Smooth muscle cell (in vitro differentiated cells): Measurements from ENCODE around the gene TBC1D22A. TPM values are rescaled to one million over a fixed set of nuclear protein-coding genes. Genes with fewer than 3 reads are reported as not detected.

ENCODE experiments used
- DNase-seq: peaks from one replicate; lab custom pipeline; 2025; ENCODE audit not compliant: unreplicated experiment; lab: John Stamatoyannopoulos, UW
- H2AFZ ChIP-seq: fragments of 200-600 bp; sonication (generic); 2 replicates; pipeline ENCODE4 v1.6.0; 2016; ENCODE audit warnings: antibody characterized with exemption, low read depth, mild to moderate bottlenecking
- H3F3A ChIP-seq: fragments of 200-600 bp; sonication (generic); 2 replicates; pipeline ENCODE4 v1.6.0; 2017; ENCODE audit warnings: antibody characterized with exemption, low read depth
- H3K27ac ChIP-seq: fragments of 200-600 bp; sonication (generic); 2 replicates; pipeline ENCODE4 v1.5.1; 2016; ENCODE audit warnings: low read depth, mild to moderate bottlenecking
- H3K27me3 ChIP-seq: fragments of 200-600 bp; sonication (generic); 2 replicates; pipeline ENCODE4 v1.6.1; 2016; ENCODE audit warnings: low read depth, mild to moderate bottlenecking
- H3K36me3 ChIP-seq: fragments of 200-600 bp; sonication (generic); 2 replicates; pipeline ENCODE4 v1.5.1; 2016; ENCODE audit warnings: low read depth
- H3K4me1 ChIP-seq: fragments of 200-600 bp; sonication (generic); 2 replicates; pipeline ENCODE4 v1.5.1; 2016; ENCODE audit warnings: low read depth
- H3K4me2 ChIP-seq: fragments of 200-600 bp; sonication (generic); 2 replicates; pipeline ENCODE4 v1.6.0; 2016; ENCODE audit warnings: mild to moderate bottlenecking
- H3K4me3 ChIP-seq: fragments of 200-600 bp; sonication (generic); 2 replicates; pipeline ENCODE4 v1.5.1; 2016; ENCODE audit warnings: mild to moderate bottlenecking
- H3K79me2 ChIP-seq: fragments of 200-600 bp; sonication (generic); 2 replicates; pipeline ENCODE4 v1.6.0; 2016; ENCODE audit warnings: low read depth, mild to moderate bottlenecking
- H3K9ac ChIP-seq: fragments of 200-600 bp; sonication (generic); 2 replicates; pipeline ENCODE4 v1.6.0; 2016; ENCODE audit warnings: low read depth
- H3K9me3 ChIP-seq: fragments of 200-600 bp; sonication (generic); replicated peaks from 2 replicates; pipeline ENCODE4 v1.5.1; 2016; ENCODE audit warnings: low read depth
- H4K20me1 ChIP-seq: fragments of 200-600 bp; sonication (generic); 2 replicates; pipeline ENCODE4 v1.6.0; 2016; ENCODE audit warnings: low read depth
- CTCF ChIP-seq: fragments of 200-600 bp; sonication (generic); IDR thresholded peaks from 2 replicates; pipeline ENCODE4 v1.5.1; 2017; ENCODE audit warnings: borderline replicate concordance, mild to moderate bottlenecking, antibody characterized with exemption; ENCODE audit not compliant: insufficient read depth, poor library complexity, severe bottlenecking
- WGBS: methylation state at CpG from one replicate; pipeline ENCODE4 v1.1.7; 2016; ENCODE audit warnings: low lambda C conversion rate; 5-methylcytosine and 5-hydroxymethylcytosine counted together
- polyA plus RNA-seq: library from polyadenylated mRNA; unstranded; fragments of >200 nt; fragmentation: Nextera tagmentation; extraction: Ambion mirVana; gene quantifications from 2 replicates; pipeline ENCODE4 v1.2.1, GENCODE V29; 2016
- total RNA-seq: library from RNA; depleted of rRNA; stranded (reverse); fragments of >200 nt; gene quantifications from 2 replicates; pipeline ENCODE4 v1.2.3, GENCODE V29; 2014

The TBC1D22A gene
- total and polyA plus RNA-seq, 2 experiments from 2014 or later: 12.5 to 14.4 TPM

- H3K79me2 ChIP-seq: no peaks in the 10 kb centered on the region
- H3K27me3 ChIP-seq: no peaks in the 10 kb centered on the region
- peaks cover 65% of the 10 kb centered on the region for H4K20me1 ChIP-seq
- H3K36me3 ChIP-seq: no peaks in the 10 kb centered on the region
- no peak overlapping the region for H2AFZ ChIP-seq
- no peaks in the 10 kb centered on the region for H3F3A ChIP-seq
- H3K4me3 ChIP-seq: no peak overlapping the region
- H3K4me2 ChIP-seq: no peak overlapping the region
- 91% methylated on average over 11 of the region's 11 CpGs for WGBS
- H3K9me3 ChIP-seq: no peaks in the 10 kb centered on the region
- H3K9ac ChIP-seq: no peak overlapping the region
- no peak for DNase-seq
- H3K4me1 ChIP-seq: no peaks in the 10 kb centered on the region
- H3K27ac ChIP-seq: no peak overlapping the region
- TF ChIP-seq CTCF: no peak
Measured at GRCh38 chr22:46881373-46882118, 119.1 kb downstream of the TBC1D22A start.

DNA sequence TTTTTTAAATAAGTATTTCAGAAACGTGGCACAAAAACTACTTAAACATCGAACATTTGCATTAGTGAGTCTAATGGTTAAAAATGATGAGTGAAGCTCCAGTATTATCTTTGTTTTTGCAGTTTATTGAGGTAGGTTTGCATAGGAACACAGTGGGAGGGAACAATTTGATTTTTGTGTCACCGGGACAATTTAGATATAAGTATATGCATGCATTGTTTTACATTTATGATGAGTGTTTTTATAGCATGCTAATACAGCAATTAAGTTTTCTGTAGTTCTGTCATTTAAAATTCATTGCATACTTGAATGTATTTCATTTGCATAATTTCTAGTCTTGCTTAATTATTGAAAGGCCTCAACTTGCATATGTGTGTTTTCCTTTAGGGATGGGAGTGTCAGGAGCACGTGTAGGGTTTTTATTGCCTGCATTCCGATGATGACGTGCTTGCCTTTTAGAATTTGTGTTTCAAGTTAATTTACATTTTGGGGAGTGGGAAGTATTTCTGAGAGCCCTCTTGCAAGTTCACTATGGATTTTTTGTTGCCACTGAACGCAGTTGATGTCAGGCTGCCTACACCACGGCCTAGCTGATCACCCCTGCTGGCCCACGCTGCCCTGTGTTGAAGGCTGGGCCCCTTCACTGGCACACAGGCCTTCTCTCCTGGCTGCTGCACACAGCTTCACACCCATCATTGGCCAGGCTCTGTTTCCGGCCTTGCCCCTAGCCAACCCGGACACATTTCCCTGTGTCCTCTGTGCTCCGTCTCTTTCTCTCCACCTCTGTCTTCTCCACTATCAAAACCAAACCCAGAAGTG, 120.9 kb downstream of the TBC1D22A start:
- no peak overlapping the region for H3K4me2 ChIP-seq
- no peaks in the 10 kb centered on the region for H3K36me3 ChIP-seq
- no peak overlapping the region for H3K9ac ChIP-seq
- no peaks in the 10 kb centered on the region for H3K9me3 ChIP-seq
- H4K20me1 ChIP-seq: peaks cover 57% of the 10 kb centered on the region
- TF ChIP-seq CTCF: no peak
- no peaks in the 10 kb centered on the region for H3K79me2 ChIP-seq
- 71% methylated on average over 12 of the region's 12 CpGs for WGBS
- H3K4me3 ChIP-seq: no peak overlapping the region
- no peaks in the 10 kb centered on the region for H3K4me1 ChIP-seq
- no peak for DNase-seq
- H3K27ac ChIP-seq: no peak overlapping the region
- H2AFZ ChIP-seq: no peak overlapping the region
- H3K27me3 ChIP-seq: no peaks in the 10 kb centered on the region
- H3F3A ChIP-seq: no peaks in the 10 kb centered on the region

DNA sequence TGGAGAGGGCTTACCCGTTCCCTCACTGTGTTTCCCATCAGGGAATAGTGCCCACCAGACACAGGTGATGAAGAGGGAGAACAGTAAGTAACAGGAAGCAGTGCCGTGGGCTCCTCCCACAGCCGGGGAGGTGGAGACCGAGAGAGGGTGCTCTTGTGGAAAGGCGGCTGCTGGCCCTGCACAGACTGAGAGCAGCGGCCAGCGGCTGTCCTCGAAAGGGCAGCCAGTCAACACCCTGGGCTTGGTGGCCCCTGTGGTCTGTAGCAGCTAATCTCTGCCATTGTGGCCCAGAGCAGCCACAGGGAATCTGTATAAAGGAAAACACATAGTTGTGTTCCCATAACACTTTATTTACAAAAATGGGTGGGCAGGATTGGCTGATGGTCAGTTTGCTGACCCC, 121.9 kb downstream of the TBC1D22A start:
- H3K9me3 ChIP-seq: no peaks in the 10 kb centered on the region
- H3K4me1 ChIP-seq: no peaks in the 10 kb centered on the region
- H2AFZ ChIP-seq: no peak overlapping the region
- H3K36me3 ChIP-seq: no peaks in the 10 kb centered on the region
- H4K20me1 ChIP-seq: peaks cover 46% of the 10 kb centered on the region
- H3K27me3 ChIP-seq: no peaks in the 10 kb centered on the region
- DNase-seq: no peak
- no peak overlapping the region for H3K9ac ChIP-seq
- no peak for TF ChIP-seq CTCF
- no peaks in the 10 kb centered on the region for H3F3A ChIP-seq
- H3K27ac ChIP-seq: no peak overlapping the region
- no peak overlapping the region for H3K4me3 ChIP-seq
- WGBS: 94% methylated on average over 8 of the region's 8 CpGs
- no peak overlapping the region for H3K4me2 ChIP-seq
- H3K79me2 ChIP-seq: no peaks in the 10 kb centered on the region
